Measurements from ENCODE around the gene ADGRV1. TPM values are rescaled to one million over a fixed set of nuclear protein-coding genes. Genes with fewer than 3 reads are reported as not detected.

ADGRV1 gene
- total and polyA plus RNA-seq, 7 donors: 0.05 to 0.83 (median 0.11) TPM; not detected in 1

DNA sequence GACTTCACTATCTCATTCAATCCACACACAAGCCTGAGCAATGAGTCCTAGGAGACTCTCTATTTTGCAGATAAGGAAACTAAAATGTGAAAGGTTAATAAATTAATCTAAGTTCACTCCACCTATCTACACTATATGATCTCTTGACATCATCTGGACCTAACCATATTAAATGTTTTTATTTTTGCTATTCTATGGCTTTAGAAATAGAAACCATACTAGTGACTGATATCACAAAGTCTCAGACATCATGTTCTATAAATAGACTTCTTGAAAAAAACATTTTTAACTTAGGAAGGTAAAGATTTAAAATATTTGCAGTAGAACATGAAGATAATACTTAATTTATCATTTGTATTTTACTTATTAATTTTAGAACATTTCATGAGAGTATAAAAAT is 9.4 kb upstream of the ADGRV1 start:
- TF ChIP-seq, protein P1, sequence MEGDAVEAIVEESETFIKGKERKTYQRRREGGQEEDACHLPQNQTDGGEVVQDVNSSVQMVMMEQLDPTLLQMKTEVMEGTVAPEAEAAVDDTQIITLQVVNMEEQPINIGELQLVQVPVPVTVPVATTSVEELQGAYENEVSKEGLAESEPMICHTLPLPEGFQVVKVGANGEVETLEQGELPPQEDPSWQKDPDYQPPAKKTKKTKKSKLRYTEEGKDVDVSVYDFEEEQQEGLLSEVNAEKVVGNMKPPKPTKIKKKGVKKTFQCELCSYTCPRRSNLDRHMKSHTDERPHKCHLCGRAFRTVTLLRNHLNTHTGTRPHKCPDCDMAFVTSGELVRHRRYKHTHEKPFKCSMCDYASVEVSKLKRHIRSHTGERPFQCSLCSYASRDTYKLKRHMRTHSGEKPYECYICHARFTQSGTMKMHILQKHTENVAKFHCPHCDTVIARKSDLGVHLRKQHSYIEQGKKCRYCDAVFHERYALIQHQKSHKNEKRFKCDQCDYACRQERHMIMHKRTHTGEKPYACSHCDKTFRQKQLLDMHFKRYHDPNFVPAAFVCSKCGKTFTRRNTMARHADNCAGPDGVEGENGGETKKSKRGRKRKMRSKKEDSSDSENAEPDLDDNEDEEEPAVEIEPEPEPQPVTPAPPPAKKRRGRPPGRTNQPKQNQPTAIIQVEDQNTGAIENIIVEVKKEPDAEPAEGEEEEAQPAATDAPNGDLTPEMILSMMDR (IDR thresholded peaks at IDR 0.05): no peak
- no peak overlapping the region for H3K27ac ChIP-seq
- no peaks in the 10 kb centered on the region for H3K9me3 ChIP-seq
- H3K4me3 ChIP-seq: no peak overlapping the region
- H3K36me3 ChIP-seq (ENCODE audit: insufficient read depth in 1 of 2, low read depth in 1 of 2): no peaks in the 10 kb centered on the region
- ATAC-seq (no peak), DNase-seq (no peak)
- no peaks in the 10 kb centered on the region for H3K4me1 ChIP-seq
- H3K27me3 ChIP-seq (ENCODE audit: insufficient read depth in 3 of 3, low read length in 2 of 3): peaks cover 0 to 6% (median 6%) of the 10 kb centered on the region in 3 donors
- intact Hi-C loops (cut with DNase I): no loop called here

DNA sequence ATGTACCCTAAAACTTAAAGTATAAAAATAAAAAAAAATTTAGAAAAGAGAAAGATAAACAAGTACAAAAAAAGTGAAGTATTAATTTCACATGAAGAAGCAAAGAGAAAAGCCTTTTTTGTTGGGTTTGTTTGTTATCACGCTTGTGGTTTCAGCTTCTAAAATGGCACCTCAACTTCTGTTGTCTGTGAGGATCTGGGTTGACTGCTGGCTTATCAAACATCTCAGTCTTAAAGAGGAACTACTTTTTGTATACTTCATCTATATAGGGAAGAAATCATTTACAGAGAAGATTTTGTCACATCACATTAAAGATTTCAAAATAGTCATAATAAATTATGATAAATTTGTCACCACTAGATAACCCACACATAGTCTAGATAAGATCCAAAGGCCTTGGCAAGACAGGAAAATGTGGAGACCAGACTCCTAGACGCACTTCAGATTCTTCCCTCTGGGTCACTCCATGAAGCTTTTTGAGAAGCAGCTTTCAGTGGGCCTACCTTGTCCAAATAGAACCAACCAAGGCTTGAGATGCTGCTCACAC is 8.8 kb upstream of the ADGRV1 start:
- Histone ChIP-seq H3K36me3 (ENCODE audit: insufficient read depth in 1 of 2, low read depth in 1 of 2) (no peaks in the 10 kb centered on the region), H3K4me3 (no peak overlapping the region), H3K4me1 (no peaks in the 10 kb centered on the region), H3K9me3 (no peaks in the 10 kb centered on the region), H3K27me3 (ENCODE audit: insufficient read depth in 3 of 3, low read length in 2 of 3) (peaks cover 0 to 7% (median 5%) of the 10 kb centered on the region in 3 donors), H3K27ac (no peak overlapping the region)
- intact Hi-C loops (cut with DNase I): no loop called here
- ATAC-seq (no peak), DNase-seq (no peak)
- 81 to 95% (median 89%) methylated on average over 2 of the region's 2 CpGs for WGBS, 3 donors
- TF ChIP-seq, protein P1 (IDR thresholded peaks at IDR 0.05): no peak

DNA sequence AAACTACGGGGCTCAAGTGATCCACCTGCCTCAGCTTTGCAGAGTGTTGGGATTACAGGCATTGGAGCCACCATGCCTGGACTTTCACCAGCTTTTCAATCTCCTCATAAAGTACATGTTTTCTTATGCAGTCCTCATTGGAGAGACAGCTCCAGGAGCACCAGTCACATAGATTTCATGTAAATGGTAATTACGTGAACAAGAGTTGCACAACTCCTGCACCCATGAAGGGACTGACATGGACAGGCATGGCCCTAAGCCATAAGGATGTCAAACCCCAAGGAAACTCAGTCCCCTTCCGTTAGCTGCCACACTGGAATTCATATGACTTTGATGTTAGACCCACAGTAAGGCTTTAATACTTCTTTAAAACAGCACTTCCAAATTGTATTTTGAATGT is 7.6 kb upstream of the ADGRV1 start:
- Histone ChIP-seq H3K27ac (no peak overlapping the region), H3K4me1 (no peaks in the 10 kb centered on the region), H3K36me3 (ENCODE audit: insufficient read depth in 1 of 2, low read depth in 1 of 2) (no peaks in the 10 kb centered on the region), H3K4me3 (no peak overlapping the region), H3K9me3 (no peaks in the 10 kb centered on the region), H3K27me3 (ENCODE audit: insufficient read depth in 3 of 3, low read length in 2 of 3) (peaks cover 0 to 2% (median 2%) of the 10 kb centered on the region in 3 donors)
- DNase-seq: no peak
- no peak for ATAC-seq
- intact Hi-C loops (cut with DNase I): no loop called here
- 72 to 76% (median 72%) methylated on average over 3 of the region's 3 CpGs for WGBS, 3 donors
- TF ChIP-seq, protein P1 (IDR thresholded peaks at IDR 0.05): no peak

DNA sequence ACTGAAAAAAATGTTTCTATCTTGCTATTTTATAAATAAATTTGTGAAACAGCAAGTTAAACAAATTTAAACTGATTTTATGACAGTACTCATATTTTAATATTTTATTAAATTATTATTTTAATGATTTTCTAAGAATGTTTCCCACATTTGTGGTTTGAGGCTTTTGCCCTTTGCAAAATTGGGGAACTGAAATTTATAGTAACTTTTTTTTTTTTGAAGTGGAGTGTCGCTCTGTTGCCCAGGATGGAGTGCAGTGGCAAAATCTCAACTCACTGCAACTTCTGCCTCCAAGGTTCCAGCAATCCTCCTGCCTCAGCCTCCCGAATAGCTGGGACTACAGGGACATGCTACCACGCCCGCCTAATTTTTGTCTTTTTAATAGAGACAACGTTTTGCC is 7.2 kb upstream of the ADGRV1 start:
- no peaks in the 10 kb centered on the region for H3K4me1 ChIP-seq
- no peak overlapping the region for H3K27ac ChIP-seq
- no peak for DNase-seq
- intact Hi-C loops (cut with DNase I): no loop called here
- H3K27me3 ChIP-seq (ENCODE audit: insufficient read depth in 3 of 3, low read length in 2 of 3): peaks cover 2 to 3% (median 2%) of the 10 kb centered on the region in 3 donors
- H3K36me3 ChIP-seq (ENCODE audit: insufficient read depth in 1 of 2, low read depth in 1 of 2): no peaks in the 10 kb centered on the region
- TF ChIP-seq, protein P1 (IDR thresholded peaks at IDR 0.05): no peak
- no peaks in the 10 kb centered on the region for H3K9me3 ChIP-seq
- no peak for ATAC-seq
- H3K4me3 ChIP-seq: no peak overlapping the region
- WGBS, 3 donors: 79 to 87% (median 86%) methylated on average over 5 of the region's 5 CpGs

DNA sequence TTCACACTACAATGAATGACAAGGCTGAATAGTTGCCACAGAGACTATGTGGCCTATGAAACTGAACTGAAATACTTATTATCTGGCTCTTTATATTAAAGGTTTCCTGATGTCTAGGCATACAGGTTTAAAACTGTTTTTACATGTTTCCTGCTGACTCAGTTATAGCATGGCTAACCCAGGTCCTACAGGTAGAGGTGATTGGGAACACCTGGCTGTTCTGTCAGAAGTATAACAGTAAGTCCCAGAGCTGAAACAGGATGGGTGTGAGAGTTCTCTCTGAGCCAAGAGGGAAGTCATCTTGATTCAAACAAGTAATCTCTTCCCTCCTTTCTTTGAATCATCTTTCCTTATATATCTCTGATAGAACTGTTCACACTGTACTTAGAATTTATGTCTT is 4.9 kb upstream of the ADGRV1 start:
- Histone ChIP-seq H3K4me1 (peaks cover 6% of the 10 kb centered on the region), H3K27me3 (ENCODE audit: insufficient read depth in 3 of 3, low read length in 2 of 3) (peaks cover 2 to 27% (median 15%) of the 10 kb centered on the region in 3 donors), H3K4me3 (no peak overlapping the region), H3K27ac (no peak overlapping the region), H3K9me3 (no peaks in the 10 kb centered on the region), H3K36me3 (ENCODE audit: insufficient read depth in 1 of 2, low read depth in 1 of 2) (no peaks in the 10 kb centered on the region)
- TF ChIP-seq, protein P1 (IDR thresholded peaks at IDR 0.05): no peak
- ATAC-seq: no peak
- intact Hi-C loops (cut with DNase I): no loop called here
- no peak for DNase-seq
